Esophagus squamous epithelium (tissue), 4 donors: Measurements from ENCODE around the gene YPEL2.

Experiments used
- CTCF ChIP-seq, 6 experiments: fragments of 450-650 bp in 4 of 6; fragments of 200-600 bp in 2 of 6; sonication (generic) in 2 of 6; IDR thresholded peaks; one replicate each; pipeline ENCODE4 v1.5.1; 2016 to 2019; ENCODE audit warnings: antibody characterized with exemption in 6 of 6, mild to moderate bottlenecking in 4 of 6, moderate library complexity in 4 of 6
- POLR2A ChIP-seq, 4 donors: fragments of 450-650 bp; IDR thresholded peaks; one replicate each; pipeline ENCODE4 v1.6.1; 2017; ENCODE audit warnings: antibody characterized with exemption in 4 of 4, mild to moderate bottlenecking in 4 of 4, moderate library complexity in 3 of 4

GRCh38 chr17:59362811-59363205 is 31.4 kb downstream of the YPEL2 start:
- TF ChIP-seq POLR2A (IDR thresholded peaks at IDR 0.05) (no peak), CTCF (IDR thresholded peaks at IDR 0.05) (no peak)
